Naive thymus-derived CD4-positive, alpha-beta T cell (primary cell): ENCODE measurements around the gene TSHZ2. TPM values are rescaled to one million over a fixed set of nuclear protein-coding genes. Genes with fewer than 3 reads are reported as not detected.
A peak's percentile ranks its signal among the peaks of the same experiment; 100 is the strongest.
"Not testable (repeated sequence)": the region's sequence is repeated elsewhere in the genome, so short reads cannot be mapped to it uniquely, and the experiment has no call there.

Experiments used
- ATAC-seq: fragments of 150-1000 bp; cut with Tn5 transposase; 2 replicates; pipeline ENCODE4 v1.10.0; 2021; ENCODE audit warnings: mild to moderate bottlenecking, moderate library complexity
- CTCF ChIA-PET: fragments of 350-600 bp; sonication (Branson Sonifier 250); formaldehyde crosslinking; loops from one replicate; lab custom pipeline; 2021; ENCODE audit warnings: antibody characterized with exemption; lab: Charles Lee
- POLR2A ChIA-PET: fragments of 350-600 bp; sonication (Branson Sonifier 250); formaldehyde crosslinking; loops from one replicate; lab custom pipeline; 2021; ENCODE audit warnings: antibody characterized with exemption, inconsistent platforms; lab: Charles Lee
- DNase-seq, 9 donors: peaks; one replicate each; pipeline versions ENCODE4 v3.0.0 to v3.0.0-alpha.2; 2020 to 2022; ENCODE audit warnings: mixed read lengths in 1 of 9
- H3K27ac ChIP-seq: one replicate; pipeline ENCODE4 v1.7.0; 2013; ENCODE audit warnings: mild to moderate bottlenecking, low read depth, low read length, moderate library complexity
- H3K27me3 ChIP-seq, 2 donors: one replicate each; pipeline ENCODE4 v1.7.0; 2013; ENCODE audit warnings: low read length in 2 of 2, mild to moderate bottlenecking in 2 of 2, moderate library complexity in 2 of 2; ENCODE audit not compliant: control insufficient read depth in 2 of 2, insufficient read depth in 2 of 2
- H3K36me3 ChIP-seq, 3 experiments: 1 replicate in 2 of 3; 2 replicates in 1 of 3; pipeline ENCODE4 v1.7.0; 2013; ENCODE audit warnings: low read length in 3 of 3, mild to moderate bottlenecking in 3 of 3, moderate library complexity in 1 of 3; ENCODE audit not compliant: insufficient read depth in 3 of 3, control insufficient read depth in 2 of 3
- H3K4me1 ChIP-seq, 2 donors: one replicate each; pipeline ENCODE4 v1.7.0; 2013; ENCODE audit warnings: low read length in 2 of 2, mild to moderate bottlenecking in 2 of 2, moderate library complexity in 1 of 2; ENCODE audit not compliant: control insufficient read depth in 2 of 2, insufficient read depth in 2 of 2
- H3K4me3 ChIP-seq: 2 replicates; pipeline ENCODE4 v1.7.0; 2013; ENCODE audit warnings: mild to moderate bottlenecking, low read length
- H3K9me3 ChIP-seq, 3 experiments: 1 replicate in 2 of 3; 2 replicates in 1 of 3; pipeline ENCODE4 v1.7.0; 2013; ENCODE audit warnings: low read length in 3 of 3; ENCODE audit not compliant: control insufficient read depth in 2 of 3
- H3K27ac Mint-ChIP-seq, 9 donors: one replicate each; pipeline ENCODE4 v1.8.0; 2020 to 2022; ENCODE audit warnings: mixed read lengths in 9 of 9, mild to moderate bottlenecking in 8 of 9, moderate library complexity in 5 of 9, inconsistent platforms in 2 of 9
- H3K27me3 Mint-ChIP-seq, 5 donors: one replicate each; pipeline ENCODE4 v1.8.0; 2021 to 2022; ENCODE audit warnings: mixed read lengths in 5 of 5, mild to moderate bottlenecking in 1 of 5
- H3K36me3 Mint-ChIP-seq, 5 donors: one replicate each; pipeline ENCODE4 v1.8.0; 2020 to 2022; ENCODE audit warnings: mixed read lengths in 5 of 5, mild to moderate bottlenecking in 3 of 5, inconsistent platforms in 1 of 5
- H3K4me1 Mint-ChIP-seq, 7 donors: one replicate each; pipeline ENCODE4 v1.8.0; 2020 to 2022; ENCODE audit warnings: mixed read lengths in 7 of 7, mild to moderate bottlenecking in 3 of 7, inconsistent platforms in 1 of 7
- H3K4me3 Mint-ChIP-seq, 10 donors: one replicate each; pipeline ENCODE4 v1.8.0; 2020 to 2022; ENCODE audit warnings: mild to moderate bottlenecking in 10 of 10, mixed read lengths in 10 of 10, moderate library complexity in 6 of 10, inconsistent platforms in 2 of 10
- H3K9me3 Mint-ChIP-seq, 11 donors: one replicate each; pipeline ENCODE4 v1.8.0; 2020 to 2022; ENCODE audit warnings: mixed read lengths in 11 of 11, mild to moderate bottlenecking in 4 of 11, inconsistent platforms in 1 of 11, moderate library complexity in 1 of 11
- intact Hi-C, 2 donors: fragments of 100-400 bp; cut with micrococcal nuclease; formaldehyde crosslinking; loops; one replicate each; pipeline ENCODE4 v1.15.1; 2023
- polyA plus RNA-seq, 2 donors: library from polyadenylated mRNA; unstranded; fragments of 300-500 nt; fragmentation: Illumina TruSeq; gene quantifications; one replicate each; pipeline ENCODE4 v1.2.3, GENCODE V29; 2021
- total RNA-seq, 6 experiments: library from RNA in 5 of 6; stranded (reverse) in 5 of 6; gene quantifications; 1 replicate in 5 of 6; 2 replicates in 1 of 6; pipeline ENCODE4 v1.2.3 and lab custom pipeline; 2021 to 2026

Gene TSHZ2
- total and polyA plus RNA-seq, 7 experiments from 2014 or later, result 6.0 to 84.5 (median 42.5) TPM

- Histone ChIP-seq H3K9me3 (peaks cover 0 to 6% (median 0%) of the 10 kb centered on the region in 3 experiments), H3K4me1 (peaks cover 0 to 11% of the 10 kb centered on the region in 2 donors), H3K27me3 (no peaks in the 10 kb centered on the region), H3K27ac (no peak overlapping the region), H3K4me3 (no peak overlapping the region), H3K36me3 (no peaks in the 10 kb centered on the region)
- intact Hi-C loops, result no loop called here
- ChIA-PET CTCF (no interaction called here), POLR2A (no interaction called here)
- Mint-ChIP-seq H3K9me3 (peaks cover 0 to 13% (median 8%) of the 10 kb centered on the region in 11 donors), H3K27me3 (peaks cover 0 to 3% (median 0%) of the 10 kb centered on the region in 5 donors), H3K36me3 (peaks cover 15 to 49% (median 20%) of the 10 kb centered on the region in 5 donors), H3K4me3 (peak overlapping the region in 8 of 10 donors; percentile 32 to 75 (median 64)), H3K4me1 (peaks cover 11 to 62% (median 38%) of the 10 kb centered on the region in 7 donors), H3K27ac (peak overlapping the region in 8 of 9 donors; percentile 71 to 91 (median 84))
- ATAC-seq (peak; percentile 71), DNase-seq (peak in 8 of 9 donors; percentile 7 to 47 (median 17))
Observed at GRCh38 chr20:53322651-53323050, 350.5 kb downstream of the TSHZ2 start.

GRCh38 chr20:53323460-53323859 is 351.3 kb downstream of the TSHZ2 start:
- Mint-ChIP-seq H3K4me3 (peak overlapping the region in 1 of 10 donors; percentile 30), H3K4me1 (peaks cover 11 to 57% (median 38%) of the 10 kb centered on the region in 7 donors), H3K36me3 (peaks cover 6 to 44% (median 14%) of the 10 kb centered on the region in 5 donors)
- ATAC-seq, H3K9me3 ChIP-seq, H3K4me3 ChIP-seq, H3K27me3 Mint-ChIP-seq, H3K27me3 ChIP-seq, H3K27ac ChIP-seq, H3K27ac Mint-ChIP-seq, CTCF ChIA-PET, DNase-seq, intact Hi-C loops, POLR2A ChIA-PET, H3K9me3 Mint-ChIP-seq, H3K36me3 ChIP-seq: not testable (repeated sequence)
- peaks cover 0 to 11% of the 10 kb centered on the region in 2 donors for H3K4me1 ChIP-seq

GRCh38 chr20:53324816-53325215 is 352.7 kb downstream of the TSHZ2 start:
- CTCF ChIA-PET, result no interaction called here
- Mint-ChIP-seq H3K36me3 (peaks cover 4 to 35% (median 11%) of the 10 kb centered on the region in 5 donors), H3K27ac (peak overlapping the region in 4 of 9 donors; percentile 39 to 81 (median 44)), H3K4me3 (no peak overlapping the region), H3K27me3 (peaks cover 0 to 3% (median 0%) of the 10 kb centered on the region in 5 donors), H3K9me3 (peaks cover 0 to 4% (median 0%) of the 10 kb centered on the region in 11 donors), H3K4me1 (peaks cover 10 to 49% (median 33%) of the 10 kb centered on the region in 7 donors)
- Histone ChIP-seq H3K27me3 (no peaks in the 10 kb centered on the region), H3K9me3 (no peaks in the 10 kb centered on the region), H3K4me1 (peaks cover 0 to 11% of the 10 kb centered on the region in 2 donors), H3K36me3 (no peaks in the 10 kb centered on the region), H3K27ac (no peak overlapping the region), H3K4me3 (no peak overlapping the region)
- intact Hi-C loops, result no loop called here
- ATAC-seq (no peak), DNase-seq (no peak)
- POLR2A ChIA-PET, result interaction anchor here (0.6 kb wide), 1 partner anchor 173 kb away, joined by 3 read pairs; no protein-coding TSS in a partner anchor

GRCh38 chr20:53328961-53329360 is 356.8 kb downstream of the TSHZ2 start:
- intact Hi-C loops, result no loop called here
- POLR2A ChIA-PET, result no interaction called here
- H3K4me1 ChIP-seq, result no peaks in the 10 kb centered on the region
- no peak overlapping the region for H3K4me3 Mint-ChIP-seq
- no peak overlapping the region for H3K27ac Mint-ChIP-seq
- H3K4me1 Mint-ChIP-seq, result peaks cover 0 to 28% (median 7%) of the 10 kb centered on the region in 7 donors
- no peak for ATAC-seq
- H3K27ac ChIP-seq, result no peak overlapping the region
- H3K4me3 ChIP-seq, result no peak overlapping the region
- peaks cover 0 to 3% (median 0%) of the 10 kb centered on the region in 5 donors for H3K27me3 Mint-ChIP-seq
- no peak for DNase-seq
- CTCF ChIA-PET, result interaction anchor here (0.5 to 0.9 kb wide), 2 partner anchors 34 to 215 kb away, joined by 3 read pairs; no protein-coding TSS in a partner anchor
- no peaks in the 10 kb centered on the region for H3K27me3 ChIP-seq
- peaks cover 0 to 7% (median 0%) of the 10 kb centered on the region in 11 donors for H3K9me3 Mint-ChIP-seq
- peaks cover 2 to 49% (median 20%) of the 10 kb centered on the region in 5 donors for H3K36me3 Mint-ChIP-seq
- H3K36me3 ChIP-seq, result no peaks in the 10 kb centered on the region
- H3K9me3 ChIP-seq, result no peaks in the 10 kb centered on the region

- no peak overlapping the region for H3K27ac ChIP-seq
- ChIA-PET CTCF (interaction anchor here (0.6 kb wide), 1 partner anchor 650 kb away, joined by 3 read pairs; no protein-coding TSS in a partner anchor), POLR2A (no interaction called here)
- H3K36me3 Mint-ChIP-seq, result peaks cover 0 to 46% (median 20%) of the 10 kb centered on the region in 5 donors
- intact Hi-C loops, result no loop called here
- peaks cover 0 to 25% (median 5%) of the 10 kb centered on the region in 7 donors for H3K4me1 Mint-ChIP-seq
- H3K9me3 Mint-ChIP-seq, result peaks cover 0 to 7% (median 0%) of the 10 kb centered on the region in 11 donors
- no peak for DNase-seq
- H3K4me1 ChIP-seq, result no peaks in the 10 kb centered on the region
- H3K27me3 ChIP-seq, result no peaks in the 10 kb centered on the region
- peaks cover 0 to 3% (median 0%) of the 10 kb centered on the region in 5 donors for H3K27me3 Mint-ChIP-seq
- H3K27ac Mint-ChIP-seq, result no peak overlapping the region
- no peak overlapping the region for H3K4me3 Mint-ChIP-seq
- no peaks in the 10 kb centered on the region for H3K36me3 ChIP-seq
- H3K9me3 ChIP-seq, result no peaks in the 10 kb centered on the region
- ATAC-seq, result no peak
- H3K4me3 ChIP-seq, result no peak overlapping the region
Observed at GRCh38 chr20:53329781-53330180, 357.6 kb downstream of the TSHZ2 start.

- intact Hi-C loops, result no loop called here
- no peak overlapping the region for H3K4me3 ChIP-seq
- Mint-ChIP-seq H3K4me1 (peaks cover 0 to 26% (median 5%) of the 10 kb centered on the region in 7 donors), H3K36me3 (peaks cover 0 to 46% (median 19%) of the 10 kb centered on the region in 5 donors), H3K27me3 (no peaks in the 10 kb centered on the region), H3K27ac (peak overlapping the region in 1 of 9 donors; percentile 34), H3K4me3 (no peak overlapping the region), H3K9me3 (peaks cover 0 to 4% (median 0%) of the 10 kb centered on the region in 11 donors)
- ChIA-PET CTCF (interaction anchor here (0.7 kb wide), 1 partner anchor 611 kb away, joined by 3 read pairs; no protein-coding TSS in a partner anchor), POLR2A (no interaction called here)
- H3K9me3 ChIP-seq, result no peaks in the 10 kb centered on the region
- DNase-seq (no peak), ATAC-seq (no peak)
- H3K4me1 ChIP-seq, result no peaks in the 10 kb centered on the region
- no peak overlapping the region for H3K27ac ChIP-seq
- H3K27me3 ChIP-seq, result no peaks in the 10 kb centered on the region
- H3K36me3 ChIP-seq, result no peaks in the 10 kb centered on the region
Observed at GRCh38 chr20:53330601-53331140, 358.5 kb downstream of the TSHZ2 start.
